ENCODE data around the gene TBCD.
A peak's percentile ranks its signal among the peaks of the same experiment; 100 is the strongest.

Gene TBCD

GRCh38 chr17:82859431-82860403 lies 107.9 kb downstream of the TBCD start:
- peak; percentile 86 for DNase-seq

- DNase-seq = no peak
Observed at GRCh38 chr17:82860606-82861392, 108.9 kb downstream of the TBCD start.

GRCh38 chr17:82861393-82861775 lies 109.5 kb downstream of the TBCD start:
- DNase-seq = no peak

GRCh38 chr17:82862191-82862590 lies 110.3 kb downstream of the TBCD start:
- no peak for DNase-seq

- DNase-seq = no peak
Observed at GRCh38 chr17:82862737-82863382, 111.0 kb downstream of the TBCD start.

GRCh38 chr17:82863383-82863940 lies 111.6 kb downstream of the TBCD start:
- DNase-seq = no peak

- DNase-seq = peak; percentile 87
Observed at GRCh38 chr17:82863941-82864712, 112.3 kb downstream of the TBCD start.

GRCh38 chr17:82864713-82865248 lies 112.9 kb downstream of the TBCD start:
- no peak for DNase-seq

- no peak for DNase-seq
Observed at GRCh38 chr17:82865274-82865673, 113.4 kb downstream of the TBCD start.

GRCh38 chr17:82865774-82866395 lies 114.0 kb downstream of the TBCD start:
- DNase-seq = no peak

- no peak for DNase-seq
Observed at GRCh38 chr17:82866590-82867191, 114.8 kb downstream of the TBCD start.

GRCh38 chr17:82867763-82868325 lies 116.0 kb downstream of the TBCD start:
- no peak for DNase-seq

GRCh38 chr17:82868715-82869131 lies 116.9 kb downstream of the TBCD start:
- DNase-seq = peak; percentile 62

- DNase-seq = no peak
Observed at GRCh38 chr17:82869536-82869935, 117.7 kb downstream of the TBCD start.

- DNase-seq = no peak
Observed at GRCh38 chr17:82870091-82870491, 118.2 kb downstream of the TBCD start.

GRCh38 chr17:82870541-82870940 lies 118.7 kb downstream of the TBCD start:
- no peak for DNase-seq

- peak; percentile 35 for DNase-seq
Observed at GRCh38 chr17:82871056-82871775, 119.4 kb downstream of the TBCD start.

- DNase-seq = no peak
Observed at GRCh38 chr17:82871776-82872561, 120.1 kb downstream of the TBCD start.
